LNCaP clone FGC (cell line): ENCODE data around the gene LTBP1.
A peak's percentile ranks its signal among the peaks of the same experiment; 100 is the strongest.

Source experiments
- DNase-seq: peaks from one replicate; pipeline ENCODE4 v3.0.0-alpha.2; 2011; ENCODE audit warnings: low read depth
- H3K4me3 ChIP-seq: 2 replicates; pipeline ENCODE4 v1.5.1; 2011; ENCODE audit warnings: mild to moderate bottlenecking, low read depth, low read length, control low read depth
- TF ChIP-seq, protein P1 (sequence below): IDR thresholded peaks from 2 replicates; pipeline ENCODE4 v1.5.1; 2012; ENCODE audit warnings: mild to moderate bottlenecking; ENCODE audit not compliant: control insufficient read depth, insufficient read depth; ENCODE audit errors: extremely low read depth

LTBP1 gene

GRCh38 chr2:33284287-33284686 is 337.5 kb downstream of the LTBP1 start:
- no peak overlapping the region for H3K4me3 ChIP-seq
- DNase-seq: no peak
- TF ChIP-seq, protein P1, sequence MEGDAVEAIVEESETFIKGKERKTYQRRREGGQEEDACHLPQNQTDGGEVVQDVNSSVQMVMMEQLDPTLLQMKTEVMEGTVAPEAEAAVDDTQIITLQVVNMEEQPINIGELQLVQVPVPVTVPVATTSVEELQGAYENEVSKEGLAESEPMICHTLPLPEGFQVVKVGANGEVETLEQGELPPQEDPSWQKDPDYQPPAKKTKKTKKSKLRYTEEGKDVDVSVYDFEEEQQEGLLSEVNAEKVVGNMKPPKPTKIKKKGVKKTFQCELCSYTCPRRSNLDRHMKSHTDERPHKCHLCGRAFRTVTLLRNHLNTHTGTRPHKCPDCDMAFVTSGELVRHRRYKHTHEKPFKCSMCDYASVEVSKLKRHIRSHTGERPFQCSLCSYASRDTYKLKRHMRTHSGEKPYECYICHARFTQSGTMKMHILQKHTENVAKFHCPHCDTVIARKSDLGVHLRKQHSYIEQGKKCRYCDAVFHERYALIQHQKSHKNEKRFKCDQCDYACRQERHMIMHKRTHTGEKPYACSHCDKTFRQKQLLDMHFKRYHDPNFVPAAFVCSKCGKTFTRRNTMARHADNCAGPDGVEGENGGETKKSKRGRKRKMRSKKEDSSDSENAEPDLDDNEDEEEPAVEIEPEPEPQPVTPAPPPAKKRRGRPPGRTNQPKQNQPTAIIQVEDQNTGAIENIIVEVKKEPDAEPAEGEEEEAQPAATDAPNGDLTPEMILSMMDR: no peak

DNA sequence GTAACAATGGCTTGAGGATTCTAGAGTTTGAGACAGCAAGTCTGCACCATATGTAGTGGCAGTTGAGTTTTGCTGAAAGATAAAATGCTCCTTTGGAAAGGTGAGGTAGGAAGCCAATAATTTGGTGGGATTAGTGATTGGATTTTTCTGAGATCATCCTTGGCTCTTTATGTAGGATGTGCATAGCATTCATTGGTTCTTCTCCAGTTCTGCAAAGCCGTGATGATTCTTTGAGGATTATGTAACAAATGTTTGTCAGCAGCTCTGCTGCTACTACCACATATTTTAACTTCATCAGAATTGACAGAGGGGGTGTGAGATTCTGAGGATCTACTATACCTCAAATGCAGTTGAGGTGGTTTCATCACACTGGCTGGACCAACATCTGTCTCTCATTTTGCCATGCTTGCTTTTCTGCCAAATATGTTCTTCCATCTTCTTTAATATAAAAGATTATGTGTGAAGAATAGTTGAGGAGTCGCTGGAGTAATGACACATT is 340.8 kb downstream of the LTBP1 start:
- H3K4me3 ChIP-seq: no peak overlapping the region
- TF ChIP-seq, protein P1: no peak
- no peak for DNase-seq

- H3K4me3 ChIP-seq: no peak overlapping the region
- TF ChIP-seq, protein P1: no peak
- no peak for DNase-seq
These were observed 341.3 kb downstream of the LTBP1 start for GRCh38 chr2:33288011-33288410.

GRCh38 chr2:33289961-33290360 is 343.2 kb downstream of the LTBP1 start:
- TF ChIP-seq, protein P1: no peak
- DNase-seq: no peak

GRCh38 chr2:33291278-33292013 is 344.7 kb downstream of the LTBP1 start:
- DNase-seq: peak; percentile 82
- TF ChIP-seq, protein P1: no peak
- H3K4me3 ChIP-seq: peak overlapping the region; percentile 11

More at GRCh38 chr2:33289961-33290360, 343.2 kb downstream of the LTBP1 start:
- H3K4me3 ChIP-seq: no peak overlapping the region

GRCh38 chr2:33292063-33292462 is 345.3 kb downstream of the LTBP1 start:
- no peak for DNase-seq
- no peak overlapping the region; the same call in 1 of the 2 replicates for H3K4me3 ChIP-seq

More at GRCh38 chr2:33292063-33292462, 345.3 kb downstream of the LTBP1 start:
- TF ChIP-seq, protein P1: no peak
